Liver (tissue), 3 donors: Measurements from ENCODE around the gene PDLIM3.

ENCODE experiments used
- EGR1 ChIP-seq, 2 donors: IDR thresholded peaks; 2 replicates each; pipeline ENCODE4 v1.6.1; 2016 to 2018; ENCODE audit warnings: antibody characterized with exemption in 2 of 2, low read depth in 2 of 2
- FOXA1 ChIP-seq: IDR thresholded peaks from 2 replicates; pipeline ENCODE4 v1.6.1; 2016; ENCODE audit warnings: antibody characterized with exemption
- FOXA2 ChIP-seq: IDR thresholded peaks from 2 replicates; pipeline ENCODE4 v1.6.1; 2016; ENCODE audit warnings: antibody characterized with exemption
- HNF4A ChIP-seq, 2 donors: conservative IDR thresholded peaks; 2 replicates each; pipeline ENCODE4 v1.6.1; 2016; ENCODE audit warnings: antibody characterized with exemption in 2 of 2, mild to moderate bottlenecking in 2 of 2
- JUND ChIP-seq, 2 donors: IDR thresholded peaks; 2 replicates each; pipeline ENCODE4 v1.6.1; 2016; ENCODE audit warnings: antibody characterized with exemption in 2 of 2
- RAD21 ChIP-seq, 2 donors: IDR thresholded peaks; 2 replicates each; pipeline ENCODE4 v1.6.1; 2016; ENCODE audit warnings: antibody characterized with exemption in 2 of 2, mild to moderate bottlenecking in 2 of 2
- TAF1 ChIP-seq: conservative IDR thresholded peaks from 2 replicates; pipeline ENCODE4 v1.6.1; 2016; ENCODE audit warnings: antibody characterized with exemption, mild to moderate bottlenecking
- TF ChIP-seq, protein P1 (sequence below): fragments of 150-350 bp; IDR thresholded peaks from 2 replicates; pipeline ENCODE4 v1.5.1; 2017; ENCODE audit warnings: improper control_type of control experiment, low read depth, low read length; ENCODE audit not compliant: missing input control
- TF ChIP-seq, protein P2 (sequence below): IDR thresholded peaks from 2 replicates; pipeline ENCODE4 v1.6.1; 2016; ENCODE audit warnings: antibody characterized with exemption, mild to moderate bottlenecking
- TF ChIP-seq, protein P3 (sequence below): IDR thresholded peaks from 2 replicates; pipeline ENCODE4 v1.6.1; 2016; ENCODE audit warnings: antibody characterized with exemption
- TF ChIP-seq, protein P4 (sequence below): IDR thresholded peaks from 2 replicates; pipeline ENCODE4 v1.6.1; 2016; ENCODE audit warnings: antibody characterized with exemption
- donor health status: healthy.
- donor health status: healthy.

DNA sequence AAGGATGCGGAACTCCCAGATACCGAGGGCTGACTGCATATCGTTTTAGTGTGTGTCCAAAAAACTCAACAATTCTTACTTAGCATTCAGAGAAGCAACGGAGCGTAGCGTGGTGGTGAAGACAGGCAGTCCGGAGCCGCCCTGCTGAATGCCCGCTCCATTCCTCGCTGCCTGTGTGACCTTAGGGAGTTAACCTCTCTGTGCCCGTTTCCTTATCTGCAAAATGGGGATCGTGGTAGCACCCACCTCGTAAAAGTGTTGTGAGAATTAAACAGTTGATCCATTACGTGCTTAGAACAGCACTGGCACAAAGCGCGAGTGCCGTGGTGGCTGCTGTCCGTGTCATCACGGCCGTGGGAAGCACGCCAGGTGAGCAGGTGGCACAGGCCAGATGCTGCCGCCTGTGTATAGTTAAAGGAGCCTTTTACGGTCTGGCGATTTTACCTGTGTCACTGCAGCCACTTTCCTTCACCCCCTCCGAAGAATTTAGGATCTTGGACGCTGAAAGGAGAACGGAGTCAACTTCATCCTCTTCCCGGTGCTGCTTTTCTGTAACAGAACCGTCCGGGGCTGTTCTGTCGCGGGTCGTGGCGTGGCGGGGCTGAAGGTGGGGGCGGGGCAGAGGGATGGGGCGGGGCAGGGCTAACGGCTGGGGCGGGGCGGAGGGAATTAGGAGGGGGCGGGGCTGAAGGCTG lies 64.7 kb downstream of the PDLIM3 start:
- TF ChIP-seq, protein P1, sequence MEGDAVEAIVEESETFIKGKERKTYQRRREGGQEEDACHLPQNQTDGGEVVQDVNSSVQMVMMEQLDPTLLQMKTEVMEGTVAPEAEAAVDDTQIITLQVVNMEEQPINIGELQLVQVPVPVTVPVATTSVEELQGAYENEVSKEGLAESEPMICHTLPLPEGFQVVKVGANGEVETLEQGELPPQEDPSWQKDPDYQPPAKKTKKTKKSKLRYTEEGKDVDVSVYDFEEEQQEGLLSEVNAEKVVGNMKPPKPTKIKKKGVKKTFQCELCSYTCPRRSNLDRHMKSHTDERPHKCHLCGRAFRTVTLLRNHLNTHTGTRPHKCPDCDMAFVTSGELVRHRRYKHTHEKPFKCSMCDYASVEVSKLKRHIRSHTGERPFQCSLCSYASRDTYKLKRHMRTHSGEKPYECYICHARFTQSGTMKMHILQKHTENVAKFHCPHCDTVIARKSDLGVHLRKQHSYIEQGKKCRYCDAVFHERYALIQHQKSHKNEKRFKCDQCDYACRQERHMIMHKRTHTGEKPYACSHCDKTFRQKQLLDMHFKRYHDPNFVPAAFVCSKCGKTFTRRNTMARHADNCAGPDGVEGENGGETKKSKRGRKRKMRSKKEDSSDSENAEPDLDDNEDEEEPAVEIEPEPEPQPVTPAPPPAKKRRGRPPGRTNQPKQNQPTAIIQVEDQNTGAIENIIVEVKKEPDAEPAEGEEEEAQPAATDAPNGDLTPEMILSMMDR = no peak
- TF ChIP-seq FOXA1 (no peak), TAF1 (no peak), JUND (IDR thresholded peaks at IDR 0.05) (no peak), FOXA2 (no peak), RAD21 (IDR thresholded peaks at IDR 0.05) (no peak), EGR1 (IDR thresholded peaks at IDR 0.05; ENCODE audit: low read depth in 2 of 2) (no peak), HNF4A (conservative IDR thresholded peaks at IDR 0.05) (no peak)
- TF ChIP-seq, protein P2, sequence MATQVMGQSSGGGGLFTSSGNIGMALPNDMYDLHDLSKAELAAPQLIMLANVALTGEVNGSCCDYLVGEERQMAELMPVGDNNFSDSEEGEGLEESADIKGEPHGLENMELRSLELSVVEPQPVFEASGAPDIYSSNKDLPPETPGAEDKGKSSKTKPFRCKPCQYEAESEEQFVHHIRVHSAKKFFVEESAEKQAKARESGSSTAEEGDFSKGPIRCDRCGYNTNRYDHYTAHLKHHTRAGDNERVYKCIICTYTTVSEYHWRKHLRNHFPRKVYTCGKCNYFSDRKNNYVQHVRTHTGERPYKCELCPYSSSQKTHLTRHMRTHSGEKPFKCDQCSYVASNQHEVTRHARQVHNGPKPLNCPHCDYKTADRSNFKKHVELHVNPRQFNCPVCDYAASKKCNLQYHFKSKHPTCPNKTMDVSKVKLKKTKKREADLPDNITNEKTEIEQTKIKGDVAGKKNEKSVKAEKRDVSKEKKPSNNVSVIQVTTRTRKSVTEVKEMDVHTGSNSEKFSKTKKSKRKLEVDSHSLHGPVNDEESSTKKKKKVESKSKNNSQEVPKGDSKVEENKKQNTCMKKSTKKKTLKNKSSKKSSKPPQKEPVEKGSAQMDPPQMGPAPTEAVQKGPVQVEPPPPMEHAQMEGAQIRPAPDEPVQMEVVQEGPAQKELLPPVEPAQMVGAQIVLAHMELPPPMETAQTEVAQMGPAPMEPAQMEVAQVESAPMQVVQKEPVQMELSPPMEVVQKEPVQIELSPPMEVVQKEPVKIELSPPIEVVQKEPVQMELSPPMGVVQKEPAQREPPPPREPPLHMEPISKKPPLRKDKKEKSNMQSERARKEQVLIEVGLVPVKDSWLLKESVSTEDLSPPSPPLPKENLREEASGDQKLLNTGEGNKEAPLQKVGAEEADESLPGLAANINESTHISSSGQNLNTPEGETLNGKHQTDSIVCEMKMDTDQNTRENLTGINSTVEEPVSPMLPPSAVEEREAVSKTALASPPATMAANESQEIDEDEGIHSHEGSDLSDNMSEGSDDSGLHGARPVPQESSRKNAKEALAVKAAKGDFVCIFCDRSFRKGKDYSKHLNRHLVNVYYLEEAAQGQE = no peak
- TF ChIP-seq, protein P3, sequence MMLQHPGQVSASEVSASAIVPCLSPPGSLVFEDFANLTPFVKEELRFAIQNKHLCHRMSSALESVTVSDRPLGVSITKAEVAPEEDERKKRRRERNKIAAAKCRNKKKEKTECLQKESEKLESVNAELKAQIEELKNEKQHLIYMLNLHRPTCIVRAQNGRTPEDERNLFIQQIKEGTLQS = no peak
- TF ChIP-seq, protein P4, sequence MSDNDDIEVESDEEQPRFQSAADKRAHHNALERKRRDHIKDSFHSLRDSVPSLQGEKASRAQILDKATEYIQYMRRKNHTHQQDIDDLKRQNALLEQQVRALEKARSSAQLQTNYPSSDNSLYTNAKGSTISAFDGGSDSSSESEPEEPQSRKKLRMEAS = no peak
